ENCODE measurements around the gene ROR2.

ROR2 gene

GRCh38 chr9:91782708-91783214 lies 167.3 kb downstream of the ROR2 start:
- in situ Hi-C loops (cut with MboI; ENCODE audit: low sequenced_read_pairs) = no loop called here

- in situ Hi-C loops (cut with MboI; ENCODE audit: low sequenced_read_pairs) = no loop called here
Observed at GRCh38 chr9:91781906-91782305, 168.1 kb downstream of the ROR2 start.

GRCh38 chr9:91781116-91781515 lies 168.9 kb downstream of the ROR2 start:
- in situ Hi-C loops (cut with MboI; ENCODE audit: low sequenced_read_pairs) = no loop called here

- in situ Hi-C loops (cut with MboI; ENCODE audit: low sequenced_read_pairs) = no loop called here
Observed at GRCh38 chr9:91778031-91778430, 172.0 kb downstream of the ROR2 start.

GRCh38 chr9:91777292-91777830 lies 172.7 kb downstream of the ROR2 start:
- in situ Hi-C loops (cut with MboI; ENCODE audit: low sequenced_read_pairs) = no loop called here

GRCh38 chr9:91776409-91777291 lies 173.4 kb downstream of the ROR2 start:
- in situ Hi-C loops (cut with MboI; ENCODE audit: low sequenced_read_pairs) = no loop called here

GRCh38 chr9:91775708-91776028 lies 174.4 kb downstream of the ROR2 start:
- in situ Hi-C loops (cut with MboI; ENCODE audit: low sequenced_read_pairs) = no loop called here

- in situ Hi-C loops (cut with MboI; ENCODE audit: low sequenced_read_pairs) = no loop called here
Observed at GRCh38 chr9:91775011-91775707, 174.9 kb downstream of the ROR2 start.

- in situ Hi-C loops (cut with MboI; ENCODE audit: low sequenced_read_pairs) = no loop called here
Observed at GRCh38 chr9:91773156-91773555, 176.9 kb downstream of the ROR2 start.

GRCh38 chr9:91771864-91772263 lies 178.2 kb downstream of the ROR2 start:
- in situ Hi-C loops (cut with MboI; ENCODE audit: low sequenced_read_pairs) = no loop called here

- in situ Hi-C loops (cut with MboI; ENCODE audit: low sequenced_read_pairs) = no loop called here
Observed at GRCh38 chr9:91771027-91771426, 179.0 kb downstream of the ROR2 start.

GRCh38 chr9:91770229-91770628 lies 179.8 kb downstream of the ROR2 start:
- in situ Hi-C loops (cut with MboI; ENCODE audit: low sequenced_read_pairs) = no loop called here

- in situ Hi-C loops (cut with MboI; ENCODE audit: low sequenced_read_pairs) = no loop called here
Observed at GRCh38 chr9:91768977-91769916, 180.8 kb downstream of the ROR2 start.

- in situ Hi-C loops (cut with MboI; ENCODE audit: low sequenced_read_pairs) = no loop called here
Observed at GRCh38 chr9:91768507-91768906, 181.5 kb downstream of the ROR2 start.

- in situ Hi-C loops (cut with MboI; ENCODE audit: low sequenced_read_pairs) = no loop called here
Observed at GRCh38 chr9:91766315-91767069, 183.5 kb downstream of the ROR2 start.

- in situ Hi-C loops (cut with MboI; ENCODE audit: low sequenced_read_pairs) = no loop called here
Observed at GRCh38 chr9:91765296-91765695, 184.7 kb downstream of the ROR2 start.

- in situ Hi-C loops (cut with MboI; ENCODE audit: low sequenced_read_pairs) = no loop called here
Observed at GRCh38 chr9:91764661-91765060, 185.4 kb downstream of the ROR2 start.

GRCh38 chr9:91761362-91761761 lies 188.7 kb downstream of the ROR2 start:
- in situ Hi-C loops (cut with MboI; ENCODE audit: low sequenced_read_pairs) = no loop called here

GRCh38 chr9:91760906-91761305 lies 189.1 kb downstream of the ROR2 start:
- in situ Hi-C loops (cut with MboI; ENCODE audit: low sequenced_read_pairs) = no loop called here

GRCh38 chr9:91758491-91758981 lies 191.5 kb downstream of the ROR2 start:
- in situ Hi-C loops (cut with MboI; ENCODE audit: low sequenced_read_pairs) = no loop called here
